ENCODE measurements around the gene FANCM.

The FANCM gene

GRCh38 chr14:45246151-45246550, 110.4 kb downstream of the FANCM start:
- no peak for DNase-seq (ENCODE audit: low spot score)

GRCh38 chr14:45246691-45247090, 111.0 kb downstream of the FANCM start:
- DNase-seq (ENCODE audit: low spot score): no peak

- no peak for DNase-seq (ENCODE audit: low spot score)
Observed at GRCh38 chr14:45247427-45247826, 111.7 kb downstream of the FANCM start.

- peak; percentile 47 for DNase-seq (ENCODE audit: low spot score)
Observed at GRCh38 chr14:45249856-45250575, 114.3 kb downstream of the FANCM start.

Measured in AG08396 (cell line).